A673 (cell line): Measurements from ENCODE around the gene DLGAP5.

ENCODE experiments used
- CTCF ChIP-seq: fragments of 300-800, 200-600 bp; sonication (generic); conservative IDR thresholded peaks from 2 replicates; pipeline ENCODE4 v1.5.1; 2017; ENCODE audit warnings: low read depth, mild to moderate bottlenecking, antibody characterized with exemption, low read length, moderate library complexity, mixed read lengths
- EZH2 ChIP-seq: fragments of 200-600 bp; sonication (generic); IDR thresholded peaks from 2 replicates; pipeline ENCODE4 v1.6.1; 2017; ENCODE audit warnings: borderline replicate concordance, low read depth, mild to moderate bottlenecking, mixed read lengths, antibody characterized with exemption, low read length; ENCODE audit not compliant: poor library complexity, severe bottlenecking

- no peak for TF ChIP-seq CTCF
- TF ChIP-seq EZH2: no peak
Measured at GRCh38 chr14:55139696-55140509, 51.5 kb downstream of the DLGAP5 start.
